ENCODE results near the gene SKAP1.
A peak's percentile ranks its signal among the peaks of the same experiment; 100 is the strongest.

SKAP1 gene

DNA sequence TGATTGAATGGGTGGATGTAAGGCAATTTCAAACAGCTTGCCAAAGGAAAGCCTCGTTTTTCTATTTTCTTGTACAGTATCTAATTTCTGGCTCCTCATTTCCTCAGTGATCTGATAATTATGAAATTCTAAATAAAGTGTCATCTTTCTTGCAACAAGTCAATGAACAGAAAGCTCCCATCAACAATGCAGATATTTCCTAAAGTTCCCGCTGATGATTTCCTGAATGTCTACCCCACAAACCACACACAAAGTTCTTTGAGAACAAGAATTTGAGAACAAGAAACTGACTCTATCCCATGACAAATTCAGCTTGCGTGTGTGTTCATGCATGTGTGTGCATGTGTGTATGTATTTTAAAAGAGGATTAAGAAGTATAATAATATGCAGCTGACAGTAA lies 35.2 kb downstream of the SKAP1 start:
- H3K4me3 ChIP-seq (ENCODE audit: low read depth, low read length), result no peak overlapping the region
- in situ Hi-C loops (cut with HindIII; ENCODE audit: low sequenced_read_pairs), result no loop called here
- no peak for DNase-seq (ENCODE audit: low read depth, low spot score)
- TF ChIP-seq, protein P1, sequence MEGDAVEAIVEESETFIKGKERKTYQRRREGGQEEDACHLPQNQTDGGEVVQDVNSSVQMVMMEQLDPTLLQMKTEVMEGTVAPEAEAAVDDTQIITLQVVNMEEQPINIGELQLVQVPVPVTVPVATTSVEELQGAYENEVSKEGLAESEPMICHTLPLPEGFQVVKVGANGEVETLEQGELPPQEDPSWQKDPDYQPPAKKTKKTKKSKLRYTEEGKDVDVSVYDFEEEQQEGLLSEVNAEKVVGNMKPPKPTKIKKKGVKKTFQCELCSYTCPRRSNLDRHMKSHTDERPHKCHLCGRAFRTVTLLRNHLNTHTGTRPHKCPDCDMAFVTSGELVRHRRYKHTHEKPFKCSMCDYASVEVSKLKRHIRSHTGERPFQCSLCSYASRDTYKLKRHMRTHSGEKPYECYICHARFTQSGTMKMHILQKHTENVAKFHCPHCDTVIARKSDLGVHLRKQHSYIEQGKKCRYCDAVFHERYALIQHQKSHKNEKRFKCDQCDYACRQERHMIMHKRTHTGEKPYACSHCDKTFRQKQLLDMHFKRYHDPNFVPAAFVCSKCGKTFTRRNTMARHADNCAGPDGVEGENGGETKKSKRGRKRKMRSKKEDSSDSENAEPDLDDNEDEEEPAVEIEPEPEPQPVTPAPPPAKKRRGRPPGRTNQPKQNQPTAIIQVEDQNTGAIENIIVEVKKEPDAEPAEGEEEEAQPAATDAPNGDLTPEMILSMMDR (IDR thresholded peaks at IDR 0.05; ENCODE audit: low read depth, low read length), result no peak

DNA sequence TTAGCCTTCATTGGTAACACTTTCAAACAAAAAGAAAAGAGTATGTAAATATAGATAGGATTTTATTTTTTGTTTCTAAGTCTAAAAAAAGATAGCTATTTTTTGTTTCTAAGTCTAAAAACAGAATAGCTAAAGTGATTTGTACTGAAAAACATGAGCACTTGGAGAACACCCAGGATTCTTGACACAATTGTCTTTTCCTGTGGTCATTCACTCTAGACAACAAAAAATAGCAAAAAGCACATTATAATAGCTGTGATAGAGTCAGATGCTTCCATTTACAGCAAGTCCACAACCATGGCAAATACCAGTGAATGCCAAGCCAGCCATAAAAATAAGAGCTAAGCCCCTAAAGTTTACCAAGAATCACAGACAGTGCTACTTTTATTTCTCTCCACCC lies 36.7 kb downstream of the SKAP1 start:
- TF ChIP-seq, protein P1 (IDR thresholded peaks at IDR 0.05; ENCODE audit: low read depth, low read length), result no peak
- in situ Hi-C loops (cut with HindIII; ENCODE audit: low sequenced_read_pairs), result no loop called here
- no peak overlapping the region for H3K4me3 ChIP-seq (ENCODE audit: low read depth, low read length)
- peak; percentile 9 for DNase-seq (ENCODE audit: low read depth, low spot score)

DNA sequence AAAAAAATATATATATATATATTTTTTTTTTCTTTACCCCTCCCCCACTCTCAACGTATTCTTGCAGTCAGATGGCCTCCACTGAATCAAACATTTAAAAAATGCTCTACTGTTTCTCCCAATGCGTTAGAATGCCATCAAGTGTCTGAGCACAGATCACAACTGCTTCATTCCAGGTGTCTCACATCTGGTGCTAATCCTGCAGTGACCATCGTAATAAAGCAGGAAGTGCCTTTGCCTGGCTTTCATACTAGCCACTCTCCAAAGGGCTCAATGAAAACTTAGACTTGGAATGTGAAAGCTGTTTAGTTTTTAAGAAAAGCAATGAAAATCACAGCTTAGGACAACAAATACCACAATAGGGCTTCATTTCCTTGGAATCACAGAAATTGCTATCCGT lies 37.2 kb downstream of the SKAP1 start:
- DNase-seq (ENCODE audit: low read depth, low spot score), result no peak
- TF ChIP-seq, protein P1 (IDR thresholded peaks at IDR 0.05; ENCODE audit: low read depth, low read length), result no peak
- no peak overlapping the region for H3K4me3 ChIP-seq (ENCODE audit: low read depth, low read length)
- in situ Hi-C loops (cut with HindIII; ENCODE audit: low sequenced_read_pairs), result no loop called here

DNA sequence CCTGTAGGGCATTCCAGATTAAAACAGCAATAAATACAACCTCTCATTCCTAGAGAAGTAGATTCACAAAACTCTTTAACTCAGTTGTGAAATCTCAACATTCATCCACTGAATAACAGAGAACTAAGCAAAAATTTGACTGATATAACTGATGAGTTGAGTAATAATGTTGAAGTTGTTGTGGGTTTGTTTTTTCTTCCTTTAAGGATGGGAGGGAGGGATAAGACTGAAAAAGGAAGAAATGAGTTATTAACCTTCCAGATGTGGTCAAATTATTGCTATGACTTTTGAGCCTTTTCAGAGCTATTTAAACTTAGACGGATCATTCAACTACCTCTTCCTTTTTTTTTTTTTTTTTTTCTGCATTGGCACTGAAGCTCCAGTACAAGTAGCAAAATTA lies 38.6 kb downstream of the SKAP1 start:
- TF ChIP-seq, protein P1 (IDR thresholded peaks at IDR 0.05; ENCODE audit: low read depth, low read length), result no peak
- H3K4me3 ChIP-seq (ENCODE audit: low read depth, low read length), result no peak overlapping the region
- in situ Hi-C loops (cut with HindIII; ENCODE audit: low sequenced_read_pairs), result no loop called here
- DNase-seq (ENCODE audit: low read depth, low spot score), result no peak

DNA sequence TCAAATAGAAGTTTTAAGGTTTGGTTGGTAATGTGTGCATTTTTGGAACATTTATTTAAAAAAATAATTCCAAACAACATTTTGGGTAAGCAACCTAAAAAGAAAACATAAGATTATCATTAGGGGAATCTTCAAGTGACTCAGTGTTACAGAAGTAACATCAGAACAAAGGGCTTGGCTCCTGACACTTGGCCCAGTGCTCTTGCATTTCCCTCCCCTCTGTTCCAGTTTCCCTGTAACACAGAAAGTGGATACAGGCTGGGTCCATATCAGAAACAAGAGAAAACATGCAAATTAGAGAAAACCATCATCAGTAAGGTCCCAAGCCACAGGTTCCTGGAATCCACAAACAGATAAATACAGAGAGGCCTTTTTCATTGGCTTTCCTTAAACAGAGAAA lies 40.1 kb downstream of the SKAP1 start:
- H3K4me3 ChIP-seq (ENCODE audit: low read depth, low read length), result no peak overlapping the region
- no peak for DNase-seq (ENCODE audit: low read depth, low spot score)
- TF ChIP-seq, protein P1 (IDR thresholded peaks at IDR 0.05; ENCODE audit: low read depth, low read length), result no peak
- in situ Hi-C loops (cut with HindIII; ENCODE audit: low sequenced_read_pairs), result no loop called here

DNA sequence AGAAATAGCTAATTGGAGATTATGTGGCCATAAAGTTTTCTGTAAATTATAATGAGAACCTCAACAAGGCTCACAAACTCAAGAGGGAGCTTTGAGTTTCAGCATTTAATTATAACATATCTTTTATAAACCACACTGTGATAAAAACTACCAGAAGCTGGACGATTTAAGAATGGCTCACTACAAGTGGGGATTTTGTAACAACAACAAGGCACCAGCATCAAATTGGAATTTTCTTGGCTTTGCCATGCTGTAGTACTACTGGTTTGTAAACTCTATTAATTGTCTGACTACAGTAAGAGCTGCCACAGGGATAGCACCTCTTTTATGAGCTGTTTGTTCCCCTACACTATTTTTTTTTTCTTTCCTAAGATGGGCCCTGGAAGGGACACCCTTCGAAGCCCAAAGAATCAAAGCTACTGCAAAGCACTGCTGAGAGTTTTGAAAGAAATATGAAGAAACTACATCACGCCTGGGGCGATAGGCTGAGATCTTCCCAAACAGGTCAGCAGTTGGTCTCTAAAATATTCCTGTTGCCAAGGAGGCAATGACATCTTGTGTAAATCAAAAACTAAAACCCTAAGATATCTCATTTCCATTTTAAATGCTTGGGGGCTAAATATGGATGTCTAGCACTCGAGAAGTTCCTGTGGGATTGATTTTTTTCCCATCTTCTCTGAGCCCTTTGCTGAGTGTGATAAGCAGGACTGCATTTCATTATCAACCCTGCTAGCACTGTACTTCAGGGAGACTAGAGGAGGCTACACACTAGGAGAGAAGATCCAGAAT lies 40.9 kb downstream of the SKAP1 start:
- in situ Hi-C loops (cut with HindIII; ENCODE audit: low sequenced_read_pairs), result no loop called here
- H3K4me3 ChIP-seq (ENCODE audit: low read depth, low read length), result no peak overlapping the region
- TF ChIP-seq, protein P1 (IDR thresholded peaks at IDR 0.05; ENCODE audit: low read depth, low read length), result no peak
- no peak for DNase-seq (ENCODE audit: low read depth, low spot score)

Data from astrocyte of the spinal cord (primary cell).